ENCODE results near the gene PURA.
"Not testable (repeated sequence)": the region's sequence is repeated elsewhere in the genome, so short reads cannot be mapped to it uniquely, and the experiment has no call there.

PURA gene

GRCh38 chr5:140141241-140141640, 27.3 kb downstream of the PURA start:
- DNase-seq = no peak

DNA sequence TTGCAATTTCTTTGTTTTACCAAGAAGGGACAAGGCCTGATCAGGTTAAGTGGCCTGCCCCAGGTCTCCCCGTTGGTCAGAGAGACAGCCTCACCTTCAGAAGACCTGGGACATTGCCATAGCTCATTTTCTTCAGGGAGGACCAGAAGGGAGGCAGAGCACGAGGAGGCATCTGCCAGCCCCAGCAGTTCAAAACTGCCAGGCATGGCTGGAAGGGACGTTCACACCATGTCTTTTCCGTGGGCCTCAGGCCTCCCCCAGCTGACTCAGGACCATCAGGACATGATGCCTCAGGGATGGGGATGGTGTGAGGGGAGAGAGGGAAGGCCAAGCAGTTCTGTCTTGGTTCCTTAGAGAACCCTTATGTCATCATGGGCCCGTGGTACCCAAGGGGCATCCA, 28.3 kb downstream of the PURA start:
- DNase-seq = no peak

- DNase-seq = no peak
These were observed 28.9 kb downstream of the PURA start for GRCh38 chr5:140142856-140143255.

DNA sequence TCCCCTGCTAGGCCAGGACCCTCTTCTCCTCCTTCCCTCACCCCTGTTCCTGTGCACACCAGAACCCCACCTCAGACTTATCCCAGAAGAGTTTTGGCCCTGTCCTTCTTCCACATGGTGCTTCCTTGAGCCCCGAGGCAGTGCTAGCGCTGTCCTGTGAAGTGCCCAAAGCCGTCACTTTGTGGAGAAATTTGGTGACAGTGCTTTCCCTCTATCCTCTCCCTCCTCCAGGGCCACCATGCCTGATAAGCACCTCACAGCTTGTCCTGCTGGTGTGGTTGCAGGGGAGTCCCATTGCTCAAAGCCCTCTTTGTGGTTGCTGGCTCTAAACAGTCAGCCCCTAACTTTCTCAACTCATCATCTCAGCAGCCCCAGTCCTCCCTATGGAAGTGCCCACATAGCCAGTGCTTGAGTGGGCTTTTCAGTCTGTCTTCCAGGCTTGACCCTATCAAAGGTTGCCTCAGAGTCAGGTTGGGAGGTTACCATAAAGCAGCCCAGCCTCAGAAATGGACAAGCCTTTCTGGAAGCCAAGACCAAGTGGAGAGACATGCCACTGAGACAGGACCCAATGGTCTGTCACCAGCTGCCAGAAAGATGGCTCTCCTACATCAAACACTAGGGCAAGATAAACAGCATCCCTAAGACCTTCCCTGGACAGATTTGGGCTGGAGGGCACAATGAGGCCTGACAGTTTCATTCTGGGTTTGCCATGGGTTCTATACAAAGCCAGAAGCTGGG, 29.8 kb downstream of the PURA start:
- DNase-seq = no peak

- no peak for DNase-seq
These were observed 31.3 kb downstream of the PURA start for GRCh38 chr5:140145256-140145655.

GRCh38 chr5:140145818-140146522, 32.1 kb downstream of the PURA start:
- peak; percentile 40 to 59 for DNase-seq

- no peak for DNase-seq
These were observed 32.6 kb downstream of the PURA start for GRCh38 chr5:140146523-140146842.

- no peak for DNase-seq
These were observed 33.6 kb downstream of the PURA start for GRCh38 chr5:140147460-140147859.

DNA sequence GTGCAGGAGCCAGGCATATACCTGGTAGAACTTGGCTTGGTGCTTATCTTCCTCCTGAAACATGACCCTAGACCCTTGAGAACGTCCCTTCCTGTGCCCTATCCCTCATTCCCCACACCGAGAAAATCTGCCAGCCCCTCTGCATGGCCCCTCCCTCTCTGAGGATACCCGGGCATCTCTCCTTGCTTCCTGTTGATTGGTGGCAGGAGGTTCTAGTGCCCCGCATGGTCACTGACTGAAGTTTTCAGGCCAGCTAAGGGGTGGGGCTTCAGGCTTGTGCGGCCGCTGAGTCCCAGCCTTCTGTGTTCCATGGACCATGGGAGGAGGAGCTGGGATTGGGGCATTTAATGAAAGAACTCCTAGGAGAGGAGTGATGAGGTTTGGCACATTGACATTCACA, 34.6 kb downstream of the PURA start:
- no peak for DNase-seq

DNA sequence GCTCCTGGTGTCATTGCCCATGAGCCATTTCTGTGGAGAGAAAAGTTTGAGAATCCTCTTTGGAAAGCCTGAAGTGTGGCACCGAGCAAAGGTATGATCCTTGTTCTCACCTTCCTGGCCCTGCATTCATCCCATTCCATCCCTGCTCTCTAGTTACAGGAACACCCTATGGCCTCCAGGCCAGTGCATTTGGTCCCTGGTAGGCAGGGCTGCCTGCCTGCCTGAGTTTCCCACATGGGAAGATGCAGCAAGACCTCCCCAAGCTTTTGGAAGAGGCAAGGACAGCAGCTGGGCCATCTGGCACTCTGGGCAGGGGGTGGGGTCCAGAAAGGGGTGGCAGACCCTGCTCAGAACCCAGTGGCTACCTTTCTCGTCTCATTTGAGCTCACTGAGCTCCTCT, 36.3 kb downstream of the PURA start:
- DNase-seq = no peak

DNA sequence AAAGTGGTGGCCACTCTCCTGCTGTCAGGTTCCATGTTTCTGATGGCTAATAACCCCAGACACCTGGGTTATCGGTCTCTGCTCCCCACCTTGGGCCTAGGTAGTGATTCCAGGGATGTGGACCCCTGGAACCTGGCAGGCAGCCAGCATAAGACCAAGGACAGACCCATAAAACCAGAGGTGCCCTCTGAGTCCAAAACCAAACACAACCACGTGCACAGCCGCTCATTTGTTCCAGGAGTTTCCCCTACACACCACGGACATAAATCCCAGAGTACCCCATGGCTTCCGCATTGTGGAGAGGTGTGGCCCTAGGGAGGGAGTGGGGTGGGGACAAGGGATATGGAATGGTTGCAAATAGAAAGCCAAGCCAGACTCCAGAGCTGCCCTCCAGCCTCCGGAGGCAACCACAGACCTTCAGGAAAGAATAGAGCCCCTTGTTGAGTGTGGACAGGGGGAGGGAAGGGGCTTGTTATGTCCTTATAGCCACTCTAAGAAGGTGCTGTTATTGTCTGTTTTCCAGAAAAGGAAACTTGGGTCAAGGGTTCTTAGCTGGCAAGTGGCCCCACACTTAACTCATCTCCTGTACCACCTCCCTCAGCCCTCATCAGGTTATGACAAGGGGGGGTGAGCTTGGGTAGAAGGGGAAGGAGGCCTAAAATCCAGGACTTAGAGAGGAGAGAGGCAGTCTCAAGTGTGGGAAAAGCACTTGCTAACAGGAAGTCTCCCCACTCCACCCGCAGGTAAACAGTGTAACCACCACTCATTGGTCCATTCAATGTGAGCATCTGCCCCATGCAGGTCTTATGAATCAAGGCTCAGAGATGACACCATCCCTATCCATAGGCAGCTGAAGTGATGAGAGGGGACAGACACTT, 37.5 kb downstream of the PURA start:
- DNase-seq = no peak

GRCh38 chr5:140152022-140152999, 38.4 kb downstream of the PURA start:
- DNase-seq = no peak

GRCh38 chr5:140153255-140153654, 39.3 kb downstream of the PURA start:
- no peak for DNase-seq

DNA sequence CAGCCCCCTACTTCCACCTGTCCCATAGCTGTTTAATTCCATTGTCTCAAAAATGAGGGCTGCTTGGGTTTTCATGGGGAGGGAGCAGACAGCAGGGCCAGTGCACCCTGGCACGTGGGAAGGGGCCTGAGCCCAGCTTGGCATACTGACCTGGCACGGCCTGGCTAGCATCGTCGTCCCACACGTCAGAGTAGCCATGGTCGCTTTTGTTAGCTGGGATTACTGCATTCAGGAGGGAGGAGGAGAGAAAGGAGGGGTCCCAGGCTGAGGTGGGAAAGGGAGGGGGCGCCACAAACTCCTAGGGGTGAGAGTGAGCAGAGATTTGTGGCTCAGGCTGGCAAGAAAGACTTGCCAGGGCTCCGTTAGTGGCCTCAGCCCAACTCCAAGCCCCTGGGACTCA, 40.0 kb downstream of the PURA start:
- DNase-seq = no peak

DNA sequence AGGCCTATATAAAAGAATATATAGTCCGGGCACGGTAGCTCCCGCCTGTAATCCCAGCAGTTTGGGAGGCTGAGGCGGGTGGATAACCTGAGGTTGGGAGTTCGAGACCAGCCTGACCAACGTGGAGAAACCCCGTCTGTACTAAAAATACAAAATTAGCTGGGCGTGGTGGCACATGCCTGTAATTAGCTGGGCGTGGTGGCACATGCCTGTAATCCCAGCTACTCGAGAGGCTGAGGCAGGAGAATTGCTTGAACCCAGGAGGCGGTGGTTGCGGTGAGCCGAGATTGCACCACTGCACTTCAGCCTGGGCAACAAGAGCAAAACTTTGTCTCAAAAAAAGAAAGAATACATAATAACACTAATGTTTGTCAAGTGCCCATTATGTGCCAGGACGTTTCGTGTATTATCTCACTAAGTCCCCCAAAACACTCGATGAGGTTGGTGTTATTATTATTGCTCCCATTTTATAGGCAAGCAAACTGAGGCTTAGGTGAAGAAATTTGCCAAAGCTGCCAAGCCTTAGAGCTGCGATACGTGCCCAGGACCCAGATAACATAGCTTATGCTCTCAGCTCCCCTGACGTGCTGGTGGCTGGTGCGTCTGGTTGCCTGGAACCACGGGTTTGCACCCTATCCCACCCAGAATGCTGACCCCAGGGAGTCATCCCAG, 40.9 kb downstream of the PURA start:
- not testable (repeated sequence) for DNase-seq

GRCh38 chr5:140157032-140157781, 43.3 kb downstream of the PURA start:
- DNase-seq = peak; percentile 78 to 83

- DNase-seq = no peak
These were observed 45.4 kb downstream of the PURA start for GRCh38 chr5:140159014-140159927.

DNA sequence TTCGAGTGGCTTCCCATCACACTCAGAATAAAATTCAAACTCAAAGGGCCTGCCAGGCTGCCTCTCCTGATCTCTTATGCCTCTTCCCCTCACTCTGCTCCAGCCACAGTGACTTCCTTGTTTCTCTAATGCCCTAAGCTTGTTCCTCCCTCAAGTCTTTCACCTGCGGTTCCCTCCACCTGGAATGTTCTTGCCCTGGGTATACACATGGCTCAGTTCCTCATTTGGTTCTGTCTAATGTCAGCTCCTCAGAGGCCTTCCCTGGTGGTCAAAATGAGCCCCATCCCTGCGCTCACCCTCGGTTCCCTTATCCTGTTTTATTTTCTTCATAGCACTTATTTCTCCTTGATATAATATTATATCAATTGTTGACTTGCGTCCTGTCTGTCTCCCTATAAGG, 48.4 kb downstream of the PURA start:
- no peak for DNase-seq

GRCh38 chr5:140162781-140163180, 48.9 kb downstream of the PURA start:
- no peak for DNase-seq

Data from stimulated activated CD4-positive, alpha-beta T cell treated with anti-CD3 and anti-CD28 coated beads, Interleukin-4, amount 100 ng/mL, for 4 hours (primary cell).